DND-41 (cell line): ENCODE results near the gene ISG15.

Experiments used
- ATAC-seq: fragments of 200-7000 bp; cut with Tn5 transposase; 3 replicates; pipeline ENCODE4 v1.9.1; 2021; ENCODE audit warnings: low read depth; ENCODE audit not compliant: insufficient read depth
- DNase-seq: peaks from one replicate; pipeline ENCODE4 v3.0.0-alpha.2; 2020
- H2AFZ ChIP-seq: 2 replicates; pipeline ENCODE4 v1.6.0; 2012; ENCODE audit warnings: low read depth, low read length
- H3K27ac ChIP-seq: 2 replicates; pipeline ENCODE4 v1.5.1; 2012; ENCODE audit warnings: low read length, inconsistent platforms
- H3K27me3 ChIP-seq: fragments of 200-600 bp; sonication (generic); 2 replicates; pipeline ENCODE4 v1.6.0; 2012; ENCODE audit warnings: low read length, mild to moderate bottlenecking, inconsistent platforms; ENCODE audit not compliant: insufficient read depth, poor library complexity
- H3K36me3 ChIP-seq: 2 replicates; pipeline ENCODE4 v1.5.1; 2012; ENCODE audit warnings: low read length, inconsistent platforms; ENCODE audit not compliant: insufficient read depth
- H3K4me1 ChIP-seq: 2 replicates; pipeline ENCODE4 v1.5.1; 2012; ENCODE audit warnings: mild to moderate bottlenecking, low read length; ENCODE audit not compliant: insufficient read depth
- H3K4me2 ChIP-seq: 2 replicates; pipeline ENCODE4 v1.6.0; 2012; ENCODE audit warnings: mild to moderate bottlenecking, moderate library complexity, low read length, inconsistent platforms; ENCODE audit not compliant: insufficient read depth
- H3K4me3 ChIP-seq, 2 experiments: fragments of 200-600 bp in 1 of 2; shearing (Covaris generic) in 1 of 2; 2 replicates each; pipeline ENCODE4 v1.5.1; 2012 to 2016; ENCODE audit warnings: inconsistent platforms in 2 of 2, low read length in 2 of 2, mild to moderate bottlenecking in 2 of 2, low read depth in 1 of 2, moderate library complexity in 1 of 2
- H3K79me2 ChIP-seq: 2 replicates; pipeline ENCODE4 v1.6.0; 2012; ENCODE audit warnings: low read length, inconsistent platforms; ENCODE audit not compliant: insufficient read depth
- H3K9ac ChIP-seq: 2 replicates; pipeline ENCODE4 v1.6.0; 2012; ENCODE audit warnings: low read depth, mild to moderate bottlenecking, inconsistent platforms, low read length, moderate library complexity
- H3K9me3 ChIP-seq: 2 replicates; pipeline ENCODE4 v1.5.1; 2012; ENCODE audit warnings: low read length, moderate library complexity, mild to moderate bottlenecking, inconsistent platforms; ENCODE audit not compliant: insufficient read depth, severe bottlenecking
- H4K20me1 ChIP-seq: 2 replicates; pipeline ENCODE4 v1.6.0; 2012; ENCODE audit warnings: low read length; ENCODE audit not compliant: insufficient read depth
- CTCF ChIP-seq: IDR thresholded peaks from 2 replicates; pipeline ENCODE4 v1.5.1; 2012; ENCODE audit warnings: borderline replicate concordance, low read length, moderate library complexity, mild to moderate bottlenecking; ENCODE audit not compliant: poor library complexity, severe bottlenecking; ENCODE audit errors: extremely low read depth
- EZH2 ChIP-seq: IDR thresholded peaks from 3 replicates; pipeline ENCODE4 v1.6.1; 2012; ENCODE audit warnings: borderline replicate concordance, low read depth, mild to moderate bottlenecking, moderate library complexity, low read length, inconsistent platforms; ENCODE audit not compliant: severe bottlenecking

The ISG15 gene

GRCh38 chr1:1049318-1050165 lies 36.2 kb downstream of the ISG15 start:
- H3K9ac ChIP-seq, result no peak overlapping the region
- peaks cover 7% of the 10 kb centered on the region for H4K20me1 ChIP-seq
- H3K79me2 ChIP-seq, result no peaks in the 10 kb centered on the region
- H3K36me3 ChIP-seq, result peaks cover 19% of the 10 kb centered on the region
- H3K9me3 ChIP-seq, result no peaks in the 10 kb centered on the region
- H2AFZ ChIP-seq, result no peak overlapping the region
- no peak overlapping the region for H3K4me2 ChIP-seq
- no peak overlapping the region for H3K27ac ChIP-seq
- H3K4me3 ChIP-seq, result no peak overlapping the region
- TF ChIP-seq EZH2, result no peak
- no peak for TF ChIP-seq CTCF
- no peaks in the 10 kb centered on the region for H3K4me1 ChIP-seq
- DNase-seq (no peak), ATAC-seq (no peak)
- no peaks in the 10 kb centered on the region for H3K27me3 ChIP-seq

- H3K27ac ChIP-seq, result no peak overlapping the region
- DNase-seq, result no peak
- peaks cover 12% of the 10 kb centered on the region for H3K36me3 ChIP-seq
- no peak for ATAC-seq
- H3K79me2 ChIP-seq, result no peaks in the 10 kb centered on the region
- H3K9me3 ChIP-seq, result no peaks in the 10 kb centered on the region
- H3K4me2 ChIP-seq, result no peak overlapping the region
- TF ChIP-seq CTCF (no peak), EZH2 (no peak)
- peaks cover 5% of the 10 kb centered on the region for H4K20me1 ChIP-seq
- H2AFZ ChIP-seq, result no peak overlapping the region
- no peaks in the 10 kb centered on the region for H3K27me3 ChIP-seq
- H3K9ac ChIP-seq, result no peak overlapping the region
- no peaks in the 10 kb centered on the region for H3K4me1 ChIP-seq
- no peak overlapping the region for H3K4me3 ChIP-seq
These were observed 37.3 kb downstream of the ISG15 start for GRCh38 chr1:1050577-1051052.

DNA sequence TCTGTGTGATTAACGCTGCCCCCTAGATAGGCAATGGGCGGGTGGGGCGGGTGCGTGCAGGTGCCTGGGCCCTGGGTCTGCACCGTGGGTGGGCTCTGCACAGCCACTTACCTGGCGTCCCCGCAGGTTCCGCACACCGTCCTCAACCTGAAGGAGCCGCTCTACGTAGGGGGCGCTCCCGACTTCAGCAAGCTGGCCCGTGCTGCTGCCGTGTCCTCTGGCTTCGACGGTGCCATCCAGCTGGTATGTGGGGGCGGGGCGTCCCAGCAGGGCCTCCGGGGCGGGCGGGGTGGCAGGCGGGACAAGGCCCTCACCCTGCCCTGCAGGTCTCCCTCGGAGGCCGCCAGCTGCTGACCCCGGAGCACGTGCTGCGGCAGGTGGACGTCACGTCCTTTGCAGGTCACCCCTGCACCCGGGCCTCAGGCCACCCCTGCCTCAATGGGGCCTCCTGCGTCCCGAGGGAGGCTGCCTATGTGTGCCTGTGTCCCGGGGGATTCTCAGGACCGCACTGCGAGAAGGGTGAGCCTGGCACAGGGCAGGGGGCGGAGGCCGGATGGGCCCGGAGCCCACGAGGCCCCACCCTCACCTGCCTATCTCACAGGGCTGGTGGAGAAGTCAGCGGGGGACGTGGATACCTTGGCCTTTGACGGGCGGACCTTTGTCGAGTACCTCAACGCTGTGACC lies 38.0 kb downstream of the ISG15 start:
- H3K79me2 ChIP-seq, result no peaks in the 10 kb centered on the region
- no peak overlapping the region for H3K4me2 ChIP-seq
- H3K4me3 ChIP-seq, result no peak overlapping the region
- ATAC-seq, result no peak
- H2AFZ ChIP-seq, result no peak overlapping the region
- no peak overlapping the region for H3K27ac ChIP-seq
- no peak overlapping the region for H3K9ac ChIP-seq
- no peaks in the 10 kb centered on the region for H3K4me1 ChIP-seq
- H4K20me1 ChIP-seq, result peaks cover 3% of the 10 kb centered on the region
- H3K36me3 ChIP-seq, result peaks cover 12% of the 10 kb centered on the region
- no peaks in the 10 kb centered on the region for H3K27me3 ChIP-seq
- H3K9me3 ChIP-seq, result no peaks in the 10 kb centered on the region
- TF ChIP-seq CTCF, result no peak
- TF ChIP-seq EZH2, result no peak
- DNase-seq, result no peak
